Dedifferentiated amniotic fluid mesenchymal stem cell (primary cell): ENCODE results near the gene SMARCD3.

ENCODE experiments used
- DNase-seq: peaks from one replicate; pipeline ENCODE4 v3.0.0-alpha.2; 2016; ENCODE audit errors: extremely low spot score

SMARCD3 gene

GRCh38 chr7:151247611-151248345 is 716 bp downstream of the SMARCD3 start:
- no peak for DNase-seq

DNA sequence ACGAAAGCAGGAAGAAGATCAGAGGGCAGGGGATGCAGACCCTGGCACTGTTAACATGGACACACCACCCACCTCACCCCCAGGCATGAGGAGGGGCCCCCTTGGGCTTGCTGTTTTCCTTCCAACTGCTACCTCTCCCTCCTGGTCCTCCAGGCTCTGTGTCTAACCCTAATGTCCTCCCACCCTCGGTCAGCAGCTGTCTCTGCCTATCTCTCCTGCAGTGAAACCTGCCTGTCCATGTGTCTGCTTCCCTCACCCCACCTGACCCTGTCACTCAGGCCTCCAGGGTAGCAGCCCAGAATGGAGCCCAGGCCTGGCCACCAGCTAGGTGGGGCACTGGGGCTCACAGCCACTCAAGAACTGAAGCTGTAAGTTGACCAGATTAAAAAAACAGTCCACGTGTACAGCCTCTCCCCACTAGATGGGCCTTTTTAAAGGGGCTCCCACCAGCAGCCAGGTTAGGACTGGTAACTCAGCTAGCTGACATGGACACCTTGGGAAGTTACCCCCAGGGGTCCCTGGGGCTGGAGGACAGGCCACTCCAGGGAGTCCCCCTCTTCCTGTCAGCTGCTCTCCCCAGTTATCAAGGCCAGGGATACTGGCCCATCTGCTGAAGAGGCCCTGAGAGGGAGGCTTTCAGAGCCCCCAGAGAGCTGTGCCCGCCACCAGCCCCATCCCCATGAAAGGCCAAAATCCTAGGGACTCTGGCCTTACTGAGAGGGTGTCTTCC is 1.5 kb downstream of the SMARCD3 start:
- no peak for DNase-seq

- no peak for DNase-seq
Observed at GRCh38 chr7:151246102-151246850, 2.2 kb downstream of the SMARCD3 start.

- DNase-seq = no peak
Observed at GRCh38 chr7:151245360-151246101, 3.0 kb downstream of the SMARCD3 start.

DNA sequence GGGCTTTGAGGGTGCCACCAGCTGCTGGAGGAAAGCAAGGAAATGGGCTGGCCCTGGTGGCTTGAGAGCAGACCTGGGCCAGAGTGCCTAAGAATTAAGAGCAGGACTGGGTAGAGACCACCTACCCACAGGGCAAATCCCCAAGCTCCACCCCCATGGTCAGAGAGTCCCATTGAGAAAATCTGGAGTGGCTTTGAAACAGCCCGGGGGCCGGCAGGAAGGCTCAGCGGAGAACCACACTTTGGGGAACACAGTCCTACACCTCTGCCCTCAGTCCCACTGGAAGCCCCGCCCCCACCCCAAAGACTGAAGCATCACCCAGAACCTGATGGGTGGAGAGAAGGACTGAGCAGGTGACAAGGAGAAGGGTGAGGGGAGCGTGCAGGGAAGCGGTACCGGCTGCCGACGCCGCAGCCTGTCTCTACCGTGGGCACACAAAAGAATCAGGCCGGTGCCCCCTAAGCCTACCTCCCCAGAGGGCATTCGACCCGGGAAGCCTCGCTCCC is 3.6 kb downstream of the SMARCD3 start:
- no peak for DNase-seq

DNA sequence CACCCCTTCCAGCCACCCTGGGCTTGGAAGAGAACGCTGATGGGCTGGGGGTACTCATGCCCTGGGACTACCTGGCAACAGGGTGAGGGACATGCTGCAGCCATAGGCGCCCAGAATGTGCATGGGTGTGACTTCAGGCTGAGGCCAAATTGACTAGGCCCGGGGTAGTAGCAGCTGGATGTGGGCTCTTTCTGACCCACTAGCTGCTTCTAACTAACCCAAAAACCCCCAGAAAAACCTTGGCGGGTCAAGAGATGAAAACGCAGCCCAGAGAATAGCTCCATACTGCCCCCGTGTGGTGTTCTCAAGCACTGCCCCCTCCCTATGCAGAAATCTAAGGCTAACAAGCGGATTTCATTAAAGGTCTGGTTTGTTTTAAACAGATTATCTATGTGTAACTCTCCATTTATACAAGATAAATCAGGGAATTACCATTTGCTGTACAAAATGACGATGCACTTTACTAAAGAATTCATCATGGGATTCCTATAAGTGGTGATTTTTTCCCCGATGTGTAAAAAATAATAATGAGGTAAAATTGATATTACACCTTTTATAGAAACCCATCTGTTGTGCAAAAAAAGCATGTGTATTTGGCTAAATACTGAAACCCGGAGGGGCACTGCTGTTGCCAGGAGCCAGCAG is 4.2 kb downstream of the SMARCD3 start:
- peak; percentile 45 for DNase-seq

- no peak for DNase-seq
Observed at GRCh38 chr7:151243408-151244195, 4.9 kb downstream of the SMARCD3 start.

GRCh38 chr7:151243045-151243349 is 5.5 kb downstream of the SMARCD3 start:
- no peak for DNase-seq

DNA sequence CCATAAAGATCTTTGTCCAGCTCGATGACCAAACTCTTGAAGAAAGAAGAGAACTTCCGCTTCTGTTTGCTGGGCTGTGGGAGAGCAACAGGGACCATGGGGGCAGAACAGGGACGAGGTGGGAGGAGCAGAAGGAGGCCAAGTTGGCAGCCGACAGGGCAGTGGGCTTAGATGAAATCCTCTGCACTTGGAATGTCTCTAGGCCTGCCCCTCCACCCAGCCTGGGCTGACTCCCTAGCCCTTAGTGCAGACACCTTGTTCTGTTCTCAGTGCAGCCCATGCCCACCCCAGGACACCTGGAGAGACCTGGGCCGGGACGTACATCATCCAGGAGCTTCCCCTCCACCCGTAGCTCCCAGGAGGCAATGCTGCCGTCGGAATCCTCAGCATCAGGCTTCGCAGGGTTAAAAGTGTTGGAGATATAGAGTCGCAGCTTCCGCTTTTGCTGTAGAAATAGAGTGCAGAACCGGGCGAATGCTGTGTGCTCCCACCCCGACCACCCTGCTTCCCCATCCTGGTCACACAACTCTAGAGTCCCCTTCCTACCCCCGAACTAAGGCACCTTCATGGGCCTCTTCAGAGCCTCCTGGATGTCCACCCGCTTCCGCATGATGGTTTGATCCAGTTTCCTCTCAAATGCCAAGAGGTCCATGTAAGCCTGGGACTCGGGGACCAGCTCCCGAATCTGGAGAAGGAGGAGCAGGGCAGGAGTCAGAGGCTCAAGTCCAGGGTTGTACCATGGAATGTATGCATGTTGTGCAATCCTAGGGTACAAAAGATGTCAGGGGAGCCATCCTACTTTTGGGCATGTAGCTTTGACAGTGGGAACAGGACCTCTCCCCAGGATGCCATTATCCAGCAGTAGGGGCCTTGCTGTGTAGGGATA is 6.1 kb downstream of the SMARCD3 start:
- DNase-seq = no peak

DNA sequence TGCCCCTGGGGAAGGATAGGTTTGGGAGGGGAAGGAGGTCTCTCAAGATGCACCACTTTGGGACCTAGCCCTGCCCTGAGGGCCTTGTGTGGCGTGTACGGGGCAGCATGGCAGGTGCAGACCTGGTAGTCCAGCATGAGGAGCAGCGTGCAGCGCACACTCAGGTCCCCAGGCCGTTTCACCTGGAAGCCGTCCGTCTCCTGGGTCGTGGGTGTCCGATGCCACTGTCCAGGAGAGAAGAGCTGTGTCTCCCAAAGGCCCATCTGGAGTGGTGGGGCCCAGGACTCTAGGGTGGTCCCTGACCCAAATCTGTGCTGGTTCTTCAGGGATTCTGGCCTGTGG is 6.8 kb downstream of the SMARCD3 start:
- no peak for DNase-seq

DNA sequence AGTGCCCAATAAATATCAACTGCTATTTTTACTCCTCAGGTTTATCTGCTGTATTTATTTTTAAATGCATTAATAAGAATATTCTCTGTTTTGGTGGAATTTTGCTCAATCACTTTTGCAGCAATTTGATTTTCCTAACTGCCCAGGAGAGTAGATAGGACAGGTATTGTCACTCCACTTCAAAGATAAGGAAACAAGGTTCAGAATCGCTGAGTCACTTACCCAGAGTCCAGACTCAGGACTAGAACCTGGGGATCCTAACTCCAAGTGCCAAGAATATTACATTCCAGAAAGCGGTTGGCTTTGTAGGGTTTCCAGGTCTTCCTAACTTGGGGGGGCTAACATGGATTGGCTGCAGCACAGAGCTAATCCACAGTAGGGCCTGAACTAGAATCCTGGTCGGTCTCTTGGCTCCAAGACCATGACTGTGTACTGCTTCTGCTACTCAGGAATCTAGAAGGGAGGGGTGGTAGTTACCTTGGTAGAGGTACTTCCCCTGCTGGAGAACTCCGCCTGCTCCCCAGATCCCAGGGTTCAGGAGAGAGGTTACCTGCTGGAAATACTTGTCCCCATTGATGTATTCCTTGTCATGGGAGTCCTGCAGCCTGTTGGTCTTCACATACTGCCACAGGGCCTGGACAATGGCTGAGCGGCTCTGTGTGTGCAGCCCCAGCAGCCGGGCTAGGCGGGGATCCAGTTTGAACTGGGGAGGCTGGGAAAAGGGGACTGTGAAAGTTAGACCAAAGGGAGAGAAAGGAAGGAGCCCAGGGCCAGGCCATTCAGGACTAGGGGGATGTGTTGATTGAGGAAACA is 7.3 kb downstream of the SMARCD3 start:
- no peak for DNase-seq

GRCh38 chr7:151240536-151240935 is 8.0 kb downstream of the SMARCD3 start:
- DNase-seq = no peak

DNA sequence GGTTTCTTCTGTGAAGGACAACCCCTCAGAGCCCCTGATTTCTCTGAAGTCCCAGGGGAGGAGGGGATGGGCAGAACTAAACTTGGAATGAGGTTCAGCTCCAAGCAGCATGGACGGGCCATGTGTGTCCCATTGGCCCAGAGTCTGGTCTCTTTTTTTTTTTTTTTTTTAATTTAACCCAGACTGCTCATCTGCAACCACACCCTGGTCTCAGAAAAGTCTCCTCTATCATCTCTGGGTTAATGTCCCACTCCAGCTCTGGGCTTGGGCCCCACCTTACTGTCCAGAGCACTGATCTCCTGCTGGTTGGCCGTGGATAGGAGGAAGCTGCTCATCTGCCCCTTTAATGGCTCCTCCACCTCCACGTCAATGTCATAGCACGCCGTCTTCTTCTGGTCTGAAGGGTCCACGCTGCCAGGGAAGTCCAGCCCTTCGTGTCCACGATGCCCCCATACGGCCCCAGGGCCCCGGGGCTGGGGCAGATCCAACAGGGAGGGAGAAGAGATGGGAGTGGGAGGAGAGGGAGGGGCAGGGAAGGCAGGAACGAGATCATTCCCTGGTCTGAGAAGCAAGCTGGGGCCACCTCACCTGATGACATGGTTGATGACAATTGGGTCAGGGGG is 8.5 kb downstream of the SMARCD3 start:
- no peak for DNase-seq

DNA sequence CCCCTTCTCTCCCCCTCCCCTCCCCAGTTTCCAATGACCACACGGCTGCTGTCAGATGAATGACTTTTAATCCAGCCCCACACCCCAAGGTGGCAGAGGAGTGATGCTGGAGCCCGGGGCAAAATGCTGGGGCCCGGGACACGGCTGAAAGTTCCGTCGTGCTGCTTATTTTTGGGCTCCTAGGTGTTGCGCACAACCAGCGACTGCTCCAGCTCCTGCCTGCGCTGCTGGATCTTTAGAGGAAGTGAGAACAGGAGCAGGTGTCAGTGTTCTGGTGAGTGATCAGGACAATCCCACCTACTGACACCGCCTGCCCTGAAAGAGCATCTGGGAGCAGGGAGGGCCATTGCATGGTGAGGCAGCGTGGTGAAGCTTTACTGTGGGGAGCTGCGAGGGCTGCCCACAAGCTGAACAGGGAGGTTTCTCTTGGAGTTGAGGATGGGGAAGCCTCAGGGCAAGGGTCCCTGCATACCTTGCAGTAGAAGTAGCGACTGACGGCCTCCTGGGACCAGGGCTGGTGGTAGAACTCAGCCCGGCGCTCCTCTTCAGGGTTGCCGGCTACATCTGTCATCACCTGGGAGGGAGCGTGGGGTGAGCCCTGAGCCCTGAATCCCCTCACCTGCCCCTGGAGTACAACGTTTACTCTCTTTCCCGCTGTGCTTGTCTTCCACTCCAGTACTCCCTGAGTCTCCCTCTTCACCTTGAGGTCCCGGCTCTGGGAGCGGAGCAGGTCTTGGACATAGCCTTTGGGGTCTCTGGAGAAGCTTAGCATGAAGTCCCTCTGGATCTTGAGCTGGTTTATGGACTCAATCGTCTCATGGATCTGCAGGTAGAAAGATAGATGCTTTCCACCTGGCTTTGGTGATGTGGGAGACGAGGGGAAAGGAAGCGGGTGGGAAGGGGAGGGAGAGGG is 9.3 kb downstream of the SMARCD3 start:
- DNase-seq = no peak

GRCh38 chr7:151238190-151238810 is 10.2 kb downstream of the SMARCD3 start:
- no peak for DNase-seq

- no peak for DNase-seq
Observed at GRCh38 chr7:151237244-151238189, 11.0 kb downstream of the SMARCD3 start.
